Activated naive CD8-positive, alpha-beta T cell treated with anti-CD3 and anti-CD28 coated beads, Interleukin-2, amount 50 U/mL, for 16 hours (primary cell): ENCODE results near the gene BRMS1L.
"Not testable (repeated sequence)": the region's sequence is repeated elsewhere in the genome, so short reads cannot be mapped to it uniquely, and the experiment has no call there.

ENCODE experiments used
- DNase-seq: peaks from one replicate; pipeline ENCODE4 v3.0.0-alpha.2; 2020; ENCODE audit warnings: low read depth, low spot score

BRMS1L gene

DNA sequence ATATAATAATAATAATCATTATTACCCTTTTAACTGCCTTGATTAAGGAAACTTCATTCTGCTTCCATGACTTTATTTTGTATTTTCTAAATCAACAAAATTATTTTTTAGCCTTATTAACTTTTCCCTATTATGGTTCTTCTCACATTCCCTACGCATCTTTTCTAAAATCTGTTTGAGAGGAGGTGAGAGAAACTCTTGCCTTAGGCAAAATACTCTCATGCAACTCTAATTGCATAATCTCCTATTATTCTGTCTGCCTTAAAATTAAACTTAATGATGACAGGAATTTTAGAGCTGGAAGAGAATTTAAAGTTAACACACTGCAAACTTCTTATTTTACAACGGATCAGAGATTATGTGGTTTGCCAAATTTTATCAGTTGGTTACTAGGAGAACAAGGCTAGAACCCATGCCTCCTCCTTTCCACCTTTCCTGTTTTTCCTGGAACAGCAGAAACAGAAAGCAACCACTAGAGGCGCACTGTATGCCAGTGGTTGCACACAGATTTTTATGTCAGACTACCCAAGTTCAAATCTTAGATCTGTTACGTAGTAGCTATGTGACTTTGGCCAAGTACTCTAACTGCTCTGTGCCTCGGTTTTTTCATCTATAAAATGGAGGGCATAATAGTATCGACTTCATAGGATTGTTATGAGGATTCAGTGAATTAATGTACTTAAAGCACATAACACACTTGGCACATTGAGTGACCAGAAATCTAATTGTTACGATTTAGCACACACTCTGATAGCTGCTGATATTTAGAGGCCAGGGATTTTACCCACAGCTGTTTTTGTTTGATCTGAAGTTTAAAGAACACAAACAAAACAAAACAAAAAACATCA, 4.3 kb upstream of the BRMS1L start:
- DNase-seq, result no peak

DNA sequence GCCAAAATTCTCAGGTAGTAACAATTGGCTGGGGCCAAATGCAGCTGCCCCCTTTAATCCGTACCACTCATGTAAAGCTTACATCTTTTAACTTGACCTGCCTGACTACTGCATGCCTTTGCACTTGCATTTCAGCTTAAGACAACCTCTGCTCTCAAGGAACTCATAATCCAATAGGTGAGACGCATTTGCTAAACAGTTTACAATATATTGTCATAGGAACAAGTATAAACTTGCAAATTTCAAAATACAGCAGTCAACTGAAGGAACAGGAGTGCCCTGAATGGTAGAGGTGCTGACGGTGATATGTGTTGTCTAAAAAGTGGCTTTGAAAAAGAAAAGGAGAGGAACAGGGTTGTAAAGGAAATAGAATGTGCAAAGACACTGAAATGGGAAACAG, 3.6 kb upstream of the BRMS1L start:
- DNase-seq, result no peak

DNA sequence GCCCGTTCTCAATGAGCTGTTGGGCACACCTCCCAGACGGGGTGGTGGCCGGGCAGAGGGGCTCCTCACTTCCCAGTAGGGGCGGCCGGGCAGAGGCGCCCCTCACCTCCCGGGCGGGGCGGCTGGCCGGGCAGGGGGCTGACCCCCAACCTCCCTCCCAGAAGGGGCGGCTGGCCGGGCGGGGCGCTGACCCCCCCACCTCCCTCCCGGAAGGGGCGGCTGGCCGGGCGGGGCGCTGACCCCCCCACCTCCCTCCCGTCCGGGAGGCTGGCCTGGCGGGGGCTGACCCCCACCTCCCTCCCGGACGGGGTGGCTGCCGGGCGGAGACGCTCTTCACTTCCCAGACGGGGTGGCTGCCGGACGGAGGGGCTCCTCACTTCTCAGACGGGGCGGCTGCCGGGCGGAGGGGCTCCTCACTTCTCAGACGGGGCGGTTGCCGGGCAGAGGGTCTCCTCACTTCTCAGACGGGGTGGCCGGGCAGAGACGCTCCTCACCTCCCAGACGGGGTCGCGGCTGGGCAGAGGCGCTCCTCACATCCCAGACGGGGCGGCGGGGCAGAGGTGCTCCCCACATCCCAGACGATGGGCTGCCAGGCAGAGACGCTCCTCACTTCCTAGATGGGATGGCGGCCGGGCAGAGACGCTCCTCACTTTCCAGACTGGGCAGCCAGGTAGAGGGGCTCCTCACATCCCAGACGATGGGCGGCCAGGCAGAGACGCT, 1.5 kb upstream of the BRMS1L start:
- not testable (repeated sequence) for DNase-seq

DNA sequence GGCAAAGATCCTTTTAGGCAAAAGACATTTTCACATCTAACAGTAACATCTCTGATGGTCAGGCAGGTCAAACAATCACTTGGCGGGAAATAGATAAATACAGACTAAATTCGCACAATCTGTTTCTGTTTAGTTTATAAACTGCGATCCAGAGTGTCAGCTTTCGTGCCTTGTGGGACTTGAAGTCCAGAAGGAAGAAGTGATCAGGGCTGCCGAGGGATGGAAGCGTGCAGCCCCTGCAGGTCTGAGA, 245 bp upstream of the BRMS1L start:
- no peak for DNase-seq

DNA sequence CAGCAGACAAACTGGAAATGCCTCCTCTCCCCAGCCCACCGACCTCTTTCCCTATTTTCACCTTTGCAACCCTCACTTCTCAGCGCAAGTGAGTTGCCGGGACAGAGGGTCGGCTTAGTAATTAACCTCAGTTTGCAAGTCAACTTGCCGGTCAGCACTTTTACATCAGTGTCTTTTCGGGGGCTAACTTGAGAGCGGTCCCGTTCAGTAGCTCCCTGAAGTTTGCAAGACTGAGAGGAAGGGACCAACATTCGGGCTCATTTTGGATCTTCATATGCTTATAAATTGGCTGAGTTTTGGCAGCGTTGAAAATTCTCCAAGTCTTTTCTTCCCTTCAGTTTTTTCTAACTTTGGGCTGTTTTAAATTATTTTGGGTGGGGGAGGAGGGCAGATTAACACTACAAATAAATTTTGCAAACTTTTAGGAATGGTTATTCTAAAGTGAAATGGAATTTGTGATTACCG, 846 bp downstream of the BRMS1L start:
- no peak for DNase-seq

DNA sequence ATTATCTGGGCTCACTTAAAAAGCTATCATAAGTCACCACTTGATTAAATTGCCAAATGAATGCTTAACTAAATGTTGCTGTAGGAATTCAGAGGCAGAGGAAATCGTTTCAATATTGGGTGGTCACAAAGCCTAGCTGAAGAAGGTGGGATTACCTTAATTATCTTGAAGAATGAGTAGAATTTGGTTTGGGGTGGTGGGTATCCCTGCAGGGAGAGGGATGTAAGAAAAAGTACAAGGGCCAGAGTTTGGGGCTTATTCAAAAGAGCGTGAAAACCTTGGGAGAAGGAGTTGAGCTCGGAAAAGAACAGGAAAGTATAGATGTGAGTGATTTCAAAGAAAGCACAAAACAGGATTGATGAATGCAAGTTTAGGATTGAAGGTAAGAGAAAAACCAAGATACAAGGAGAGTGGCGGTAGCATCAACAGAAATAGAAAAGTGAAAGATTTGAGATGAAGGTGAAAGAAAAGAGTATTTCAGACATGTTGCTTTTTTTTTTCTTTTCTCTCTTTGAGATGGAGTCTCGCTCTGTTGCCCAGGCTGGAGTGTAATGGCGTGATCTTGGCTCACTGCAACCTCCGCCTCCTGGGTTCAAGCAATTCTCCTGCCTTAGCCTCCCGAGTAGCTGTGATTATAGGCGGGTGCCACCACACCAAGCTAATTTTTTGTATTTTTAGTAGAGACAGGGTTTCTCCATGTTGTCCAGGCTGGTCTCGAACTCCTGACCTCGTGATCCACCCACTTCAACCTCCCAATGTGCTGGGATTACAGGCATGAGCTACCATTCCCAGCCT, 1.7 kb downstream of the BRMS1L start:
- DNase-seq, result no peak

DNA sequence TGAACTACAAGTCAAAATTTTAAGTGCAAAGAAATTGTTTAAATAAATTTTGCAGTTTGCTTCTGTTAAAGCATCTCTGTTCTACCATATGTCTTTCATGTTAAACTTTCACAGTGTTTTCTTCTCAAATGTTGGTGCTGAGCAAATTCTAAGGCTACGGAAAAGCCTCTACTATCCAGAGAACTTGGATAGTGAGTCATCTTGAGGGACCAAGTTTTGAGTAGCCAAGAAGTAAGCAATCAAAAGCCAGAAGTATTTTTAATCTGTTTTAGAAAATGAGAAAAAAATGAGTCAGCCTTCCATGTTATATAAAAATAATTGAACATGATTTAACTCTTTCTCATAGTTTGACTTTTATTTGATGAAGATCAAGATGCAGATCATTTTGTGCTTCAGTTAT, 3.3 kb downstream of the BRMS1L start:
- no peak for DNase-seq

DNA sequence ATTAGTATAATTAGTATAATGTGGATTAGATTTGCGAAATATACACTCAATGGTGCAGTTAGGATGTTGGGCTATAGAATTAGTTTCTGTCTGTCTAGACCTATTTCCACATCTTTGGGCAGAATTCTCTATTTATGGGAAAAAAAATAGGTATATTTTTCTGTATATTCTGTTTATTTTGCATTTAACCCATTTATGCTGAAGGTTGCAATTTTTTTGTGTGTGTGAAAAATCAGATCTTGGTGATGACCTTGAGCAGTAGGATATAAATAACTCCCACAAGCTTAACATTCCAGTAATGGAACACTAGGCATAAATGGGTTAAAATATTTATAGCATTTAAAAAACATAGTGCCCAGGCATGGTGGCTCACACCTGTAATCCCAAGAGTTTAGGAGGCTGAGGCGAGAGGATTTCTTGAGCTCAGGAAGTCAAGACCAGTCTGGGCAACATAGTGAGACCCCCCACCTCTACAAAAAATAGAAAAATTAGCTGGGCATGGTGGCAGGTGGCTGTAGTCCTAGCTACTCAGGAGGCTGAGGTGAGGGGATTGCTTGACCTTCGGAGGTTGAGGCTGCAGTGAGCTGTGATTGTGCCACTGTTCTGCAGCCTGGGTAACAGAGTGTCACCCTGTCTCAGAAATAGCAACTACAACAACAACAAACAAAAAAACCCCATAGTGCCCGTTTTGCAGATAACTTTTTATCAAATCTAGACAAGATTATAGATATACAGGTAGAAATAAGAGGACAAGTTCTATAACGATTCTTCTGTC, 9.3 kb downstream of the BRMS1L start:
- no peak for DNase-seq

DNA sequence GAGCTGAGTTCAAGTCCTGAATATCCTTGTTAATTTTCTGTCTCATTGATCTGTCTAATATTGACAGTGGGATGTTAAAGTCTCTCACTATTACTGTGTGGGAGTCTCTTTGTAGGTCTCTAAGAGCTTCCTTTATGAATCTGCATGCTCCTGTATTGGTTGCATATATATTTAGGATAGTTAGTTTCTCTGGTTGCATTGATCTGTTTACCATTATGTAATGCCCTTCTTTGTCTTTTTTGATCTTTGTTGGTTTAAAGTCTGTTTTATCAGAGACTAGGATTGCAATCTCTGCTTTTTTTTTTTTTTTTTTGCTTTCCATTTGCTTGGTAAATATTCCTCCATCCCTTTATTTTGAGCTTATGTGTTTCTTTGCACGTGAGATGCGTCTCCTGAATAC, 15.6 kb downstream of the BRMS1L start:
- not testable (repeated sequence) for DNase-seq

DNA sequence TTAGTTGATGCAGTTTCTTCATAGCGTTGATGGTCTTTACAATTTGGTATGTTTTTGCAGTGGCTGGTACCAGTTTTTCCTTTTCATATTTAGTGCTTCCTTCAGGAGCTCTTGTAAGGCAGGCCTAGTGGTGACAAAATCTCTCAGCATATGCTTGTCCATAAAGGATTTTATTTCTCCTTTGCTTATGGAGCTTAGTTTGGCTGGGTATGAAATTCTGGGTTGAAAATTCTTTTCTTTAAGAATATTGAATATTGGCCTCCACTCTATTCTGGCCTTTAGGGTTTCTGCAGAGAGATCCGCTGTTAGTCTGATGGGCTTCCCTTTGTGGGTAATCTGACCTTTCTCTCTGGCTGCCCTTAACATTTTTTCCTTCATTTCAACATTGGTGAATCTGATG, 16.1 kb downstream of the BRMS1L start:
- not testable (repeated sequence) for DNase-seq

DNA sequence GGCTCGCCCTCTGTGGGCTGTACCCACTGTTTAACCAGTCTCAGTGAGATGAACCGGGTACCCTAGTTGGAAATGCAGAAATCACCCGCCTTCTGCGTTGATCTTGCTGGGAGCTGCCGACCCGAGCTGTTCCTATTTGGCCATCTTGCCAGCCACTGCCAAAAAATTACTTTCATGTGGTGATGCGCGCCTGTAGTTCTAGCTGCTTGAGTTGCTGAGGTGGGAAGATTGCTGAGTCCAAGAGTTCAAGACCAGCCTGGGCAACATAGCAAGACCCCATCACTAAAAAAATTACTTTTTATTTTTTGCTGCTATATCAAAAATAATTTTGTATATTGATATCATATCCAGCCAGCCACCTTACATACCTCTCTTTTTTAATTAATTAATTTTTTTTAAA, 18.4 kb downstream of the BRMS1L start:
- DNase-seq, result no peak

DNA sequence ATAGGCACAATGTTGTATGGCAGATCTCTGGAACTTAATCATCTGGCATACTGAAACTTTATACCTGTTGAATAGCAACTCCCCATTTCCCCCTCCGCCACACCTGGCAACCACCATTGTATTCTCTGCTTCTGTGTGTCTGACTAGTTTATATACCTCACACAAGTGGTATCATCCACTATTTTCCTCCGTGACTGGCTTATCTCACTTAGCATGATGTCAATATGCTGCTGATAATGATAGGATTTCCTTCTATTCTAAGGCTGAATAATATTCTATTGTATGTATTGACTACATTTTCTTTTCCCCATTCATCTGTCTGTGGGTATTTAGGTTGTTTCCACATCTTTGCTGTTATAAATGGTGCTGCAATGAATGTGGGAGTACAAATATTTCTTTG, 21.5 kb downstream of the BRMS1L start:
- no peak for DNase-seq

DNA sequence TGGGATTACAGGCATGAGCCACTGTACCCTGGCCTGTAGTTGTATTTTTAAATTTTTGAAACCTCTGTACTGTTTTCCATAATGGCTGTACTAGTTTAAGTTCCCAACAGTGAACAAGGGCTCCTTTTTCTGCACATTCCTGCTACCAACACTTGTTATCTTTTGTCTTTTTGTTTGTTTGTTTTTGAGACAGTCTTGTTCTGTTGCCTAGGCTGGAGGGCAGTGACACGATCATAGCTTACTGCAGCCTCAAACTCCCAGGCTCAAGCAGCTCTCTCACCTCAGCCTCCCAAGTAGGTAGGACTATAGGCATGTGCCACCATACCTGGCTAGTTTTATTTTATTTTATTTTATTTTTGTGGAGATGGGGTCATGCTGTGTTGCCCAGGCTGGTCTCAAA, 23.0 kb downstream of the BRMS1L start:
- DNase-seq, result no peak

DNA sequence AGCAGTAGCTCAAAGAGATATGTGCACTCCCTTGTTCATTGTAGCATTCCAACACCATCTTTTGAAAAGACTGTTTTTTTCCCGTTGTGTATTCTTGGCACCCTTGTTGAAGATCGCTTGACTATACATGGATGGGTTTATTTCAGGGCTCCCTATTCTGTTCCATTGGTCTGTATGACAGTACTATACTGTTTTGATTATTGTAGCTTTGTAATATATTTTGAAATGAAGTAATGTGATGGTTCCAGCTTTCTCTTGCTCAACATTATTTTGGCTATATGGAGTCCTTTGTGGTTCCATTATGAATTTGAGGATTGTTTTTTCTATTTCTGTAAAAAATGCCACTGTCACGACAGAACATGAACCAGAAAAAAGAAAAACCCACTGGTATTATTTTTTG, 25.7 kb downstream of the BRMS1L start:
- DNase-seq, result no peak

DNA sequence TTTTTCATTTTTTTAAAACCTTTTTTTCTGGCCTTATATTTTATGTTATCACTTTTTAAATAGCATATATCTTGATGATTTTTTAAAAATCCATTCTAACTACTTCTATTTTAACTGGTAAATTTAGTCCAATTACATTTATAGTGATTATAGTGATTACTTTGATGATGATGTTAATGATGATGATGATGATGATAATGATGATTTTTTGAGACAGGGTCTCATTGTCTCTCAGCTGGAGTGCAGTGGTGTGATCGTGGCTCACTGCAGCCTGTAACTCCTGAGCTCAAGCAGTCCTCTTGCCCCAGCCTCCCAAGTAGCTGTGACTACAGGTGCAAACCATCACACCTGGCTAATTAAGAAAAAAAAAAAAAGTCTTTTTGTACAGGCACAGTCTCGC, 27.1 kb downstream of the BRMS1L start:
- no peak for DNase-seq

DNA sequence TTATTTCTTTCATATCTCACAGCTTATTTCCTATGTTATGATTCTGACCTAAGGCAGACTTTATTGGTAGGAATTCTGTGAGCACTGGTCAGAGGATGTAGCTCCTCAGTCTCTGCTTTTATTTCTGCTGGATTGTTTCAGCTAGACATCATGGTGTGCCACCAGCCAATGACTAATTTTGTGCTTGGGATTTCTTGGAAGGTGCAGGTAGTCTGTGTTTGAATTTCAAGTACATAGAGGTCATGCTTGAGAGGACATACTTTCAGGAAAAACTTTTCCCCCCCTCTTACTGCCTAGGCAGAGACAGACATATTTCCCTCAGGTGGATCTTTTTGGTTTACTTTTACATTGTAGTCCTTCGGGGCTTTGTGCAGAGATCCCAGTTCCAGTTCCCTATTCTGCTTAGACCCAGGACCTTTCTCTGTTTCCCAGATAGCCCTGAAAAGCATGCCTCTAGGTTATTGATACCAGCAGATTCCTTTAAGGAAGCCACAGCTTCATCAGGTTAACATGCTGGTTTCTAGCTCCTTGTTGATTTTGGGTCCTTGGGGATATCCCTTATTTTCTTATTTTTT, 28.6 kb downstream of the BRMS1L start:
- no peak for DNase-seq

DNA sequence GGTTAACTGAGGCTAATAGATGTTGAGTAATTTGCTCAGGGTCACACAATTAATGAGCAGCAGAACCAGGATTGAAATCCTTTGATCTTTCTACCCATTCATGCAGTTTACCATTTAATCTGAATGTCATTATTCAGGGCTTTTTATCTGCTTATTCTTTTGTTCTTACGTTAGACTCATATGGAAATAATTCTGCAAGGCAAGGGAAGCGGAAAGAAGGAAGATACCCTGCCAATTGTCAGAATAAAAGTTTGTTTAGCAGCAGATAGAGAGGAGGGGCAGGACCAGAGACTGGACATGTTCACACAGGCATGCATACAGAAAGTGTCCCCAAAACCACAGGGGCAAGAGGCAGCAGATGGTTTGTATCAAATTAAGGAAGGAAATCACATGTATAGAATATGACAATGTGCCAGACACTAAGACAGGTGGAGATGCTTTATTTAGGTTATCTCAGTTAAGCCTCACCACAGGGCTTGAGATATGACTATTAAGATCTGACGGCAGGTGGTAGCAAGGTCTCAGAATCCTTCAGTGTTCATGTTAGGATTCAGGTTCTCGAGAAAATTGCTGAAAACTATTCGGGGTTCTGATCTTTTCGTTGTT, 29.8 kb downstream of the BRMS1L start:
- no peak for DNase-seq

DNA sequence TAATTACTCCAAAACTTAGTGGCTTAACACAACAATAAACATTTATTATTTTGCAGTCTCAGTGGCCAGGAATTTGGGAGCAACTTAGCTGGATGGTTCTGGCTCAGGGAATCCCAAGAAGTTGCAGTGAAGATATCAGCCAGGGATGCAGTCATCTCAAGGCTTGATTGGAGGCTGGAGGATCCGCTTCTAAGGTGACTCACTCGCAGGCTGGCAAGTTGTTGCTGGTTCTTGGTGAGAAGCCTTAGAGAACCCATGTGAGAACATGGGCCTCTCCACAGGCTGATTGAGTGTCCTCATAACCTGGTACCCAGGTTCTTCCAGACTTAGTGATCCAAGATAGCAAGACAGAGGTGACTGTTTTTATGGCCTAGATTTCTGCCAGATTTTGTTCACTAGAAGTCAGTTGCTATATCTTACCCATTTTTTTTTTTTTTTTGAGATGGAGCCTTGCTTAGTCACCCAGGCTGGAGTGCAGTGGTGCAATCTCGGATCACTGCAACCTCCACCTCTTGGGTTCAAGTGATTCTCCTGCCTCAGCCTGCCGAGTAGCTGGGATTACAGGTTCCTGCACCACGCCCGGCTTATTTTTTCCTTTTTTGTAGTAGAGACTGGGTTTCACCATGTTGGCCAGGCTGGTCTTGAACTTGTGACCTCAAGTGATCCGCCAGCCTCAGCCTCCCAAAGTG, 32.5 kb downstream of the BRMS1L start:
- DNase-seq, result no peak

DNA sequence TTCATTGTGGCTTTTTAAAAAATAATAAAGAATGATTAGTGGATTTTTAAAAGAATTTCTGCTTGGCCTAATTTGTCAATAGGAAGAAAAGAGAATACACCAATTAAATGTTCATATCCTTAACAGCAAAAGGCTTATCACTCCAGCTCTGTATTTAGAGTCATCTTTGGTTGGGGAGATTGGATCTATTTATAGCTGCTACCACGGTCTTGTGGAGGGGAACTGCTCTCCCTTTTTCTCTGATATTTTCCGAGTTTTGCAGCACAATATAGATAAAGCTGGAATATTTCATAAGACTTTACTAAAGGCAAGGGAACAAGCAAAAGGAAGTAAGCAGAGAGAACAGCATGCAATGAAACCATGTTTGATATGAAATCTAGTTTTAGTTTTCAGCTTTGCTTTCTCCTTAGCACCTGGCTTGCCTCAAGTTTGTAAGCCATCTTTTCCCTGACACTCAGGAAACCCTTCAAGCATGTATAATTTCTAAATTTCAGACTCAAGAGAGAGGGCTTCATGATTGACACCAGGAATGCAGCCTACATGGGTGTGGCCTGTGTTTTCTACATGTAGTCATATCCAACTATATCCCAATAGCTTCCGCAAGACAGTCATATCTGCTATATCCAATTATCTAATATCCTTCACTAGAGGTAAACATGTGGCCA, 35.2 kb downstream of the BRMS1L start:
- DNase-seq, result no peak
